HG02884 (cell line): ENCODE measurements around the gene LRRC1.

ENCODE experiments used
- ATAC-seq: cut with Tn5 transposase; IDR thresholded peaks from one replicate; pipeline ENCODE4 v1.9.1; 2021; ENCODE audit warnings: mild to moderate bottlenecking, moderate library complexity; ENCODE audit not compliant: unreplicated experiment

LRRC1 gene

GRCh38 chr6:53951383-53951782, 156.6 kb downstream of the LRRC1 start:
- ATAC-seq: no peak

- no peak for ATAC-seq
Measured at GRCh38 chr6:53956068-53956711, 161.4 kb downstream of the LRRC1 start.

GRCh38 chr6:53956804-53957203, 162.0 kb downstream of the LRRC1 start:
- no peak for ATAC-seq

- no peak for ATAC-seq
Measured at GRCh38 chr6:53959717-53960116, 164.9 kb downstream of the LRRC1 start.

GRCh38 chr6:53960311-53960710, 165.5 kb downstream of the LRRC1 start:
- no peak for ATAC-seq

GRCh38 chr6:53961679-53962370, 167.0 kb downstream of the LRRC1 start:
- ATAC-seq: no peak

GRCh38 chr6:53962646-53963045, 167.8 kb downstream of the LRRC1 start:
- no peak for ATAC-seq

- no peak for ATAC-seq
Measured at GRCh38 chr6:53967415-53967814, 172.6 kb downstream of the LRRC1 start.
